HG03342 (cell line): Measurements from ENCODE around the gene RCAN1.
"Not testable (repeated sequence)": the region's sequence is repeated elsewhere in the genome, so short reads cannot be mapped to it uniquely, and the experiment has no call there.

Experiments
- ATAC-seq: cut with Tn5 transposase; IDR thresholded peaks from one replicate; pipeline ENCODE4 v1.9.1; 2021; ENCODE audit warnings: mild to moderate bottlenecking, moderate library complexity; ENCODE audit not compliant: unreplicated experiment

RCAN1 gene

GRCh38 chr21:34520281-34520680, 94.6 kb downstream of the RCAN1 start:
- no peak for ATAC-seq

- no peak for ATAC-seq
Observed at GRCh38 chr21:34519694-34520093, 95.2 kb downstream of the RCAN1 start.

GRCh38 chr21:34519016-34519415, 95.9 kb downstream of the RCAN1 start:
- ATAC-seq: no peak

- ATAC-seq: no peak
Observed at GRCh38 chr21:34518301-34518700, 96.6 kb downstream of the RCAN1 start.

- no peak for ATAC-seq
Observed at GRCh38 chr21:34517491-34518245, 97.2 kb downstream of the RCAN1 start.

GRCh38 chr21:34517039-34517438, 97.9 kb downstream of the RCAN1 start:
- no peak for ATAC-seq

GRCh38 chr21:34514576-34515115, 100.3 kb downstream of the RCAN1 start:
- ATAC-seq: no peak

GRCh38 chr21:34513129-34513675, 101.7 kb downstream of the RCAN1 start:
- ATAC-seq: no peak

- no peak for ATAC-seq
Observed at GRCh38 chr21:34511787-34512455, 103.0 kb downstream of the RCAN1 start, which contains the start of gene KCNE1. Gene KCNE1, minus strand, starts transcription at chr21:34512210. Its CDS starts 62,576 bp downstream, at chr21:34449634.

GRCh38 chr21:34511181-34511580, 103.7 kb downstream of the RCAN1 start:
- ATAC-seq: no peak

- no peak for ATAC-seq
Observed at GRCh38 chr21:34510148-34511142, 104.5 kb downstream of the RCAN1 start.

- no peak for ATAC-seq
Observed at GRCh38 chr21:34509151-34509550, 105.8 kb downstream of the RCAN1 start.

- no peak for ATAC-seq
Observed at GRCh38 chr21:34504595-34504994, 110.3 kb downstream of the RCAN1 start.

- ATAC-seq: no peak
Observed at GRCh38 chr21:34502480-34503106, 112.3 kb downstream of the RCAN1 start.

- ATAC-seq: no peak
Observed at GRCh38 chr21:34501716-34502115, 113.2 kb downstream of the RCAN1 start.

- ATAC-seq: no peak
Observed at GRCh38 chr21:34500191-34500590, 114.7 kb downstream of the RCAN1 start.

GRCh38 chr21:34499116-34499515, 115.8 kb downstream of the RCAN1 start:
- no peak for ATAC-seq

GRCh38 chr21:34498623-34499022, 116.3 kb downstream of the RCAN1 start:
- ATAC-seq: no peak

- ATAC-seq: not testable (repeated sequence)
Observed at GRCh38 chr21:34483854-34484253, 131.1 kb downstream of the RCAN1 start.

- not testable (repeated sequence) for ATAC-seq
Observed at GRCh38 chr21:34483435-34483834, 131.5 kb downstream of the RCAN1 start.
